Gastrocnemius medialis (tissue), 4 donors: ENCODE results near the gene ALDH1A2. TPM values are rescaled to one million over a fixed set of nuclear protein-coding genes. Genes with fewer than 3 reads are reported as not detected.

Experiments used
- ATAC-seq, 2 donors: fragments of 150-250 bp; one replicate each; pipeline ENCODE4 v1.9.1; 2016
- DNase-seq, 2 donors: peaks; one replicate each; pipeline ENCODE4 v3.0.0-alpha.2; 2019
- H3K27ac ChIP-seq, 4 donors: fragments of 200-600 bp; sonication (generic); 1 replicate in 1 of 4; 2 replicates in 3 of 4; pipeline ENCODE4 v1.5.1; 2016 to 2018; ENCODE audit warnings: mild to moderate bottlenecking in 2 of 4, moderate library complexity in 1 of 4
- H3K27me3 ChIP-seq, 3 donors: fragments of 200-600 bp; sonication (generic) in 2 of 3; 1 replicate in 1 of 3; 2 replicates in 2 of 3; pipeline versions ENCODE4 v1.5.1 to v1.6.0; 2016 to 2019; ENCODE audit warnings: mild to moderate bottlenecking in 1 of 3, moderate library complexity in 1 of 3
- H3K36me3 ChIP-seq, 2 donors: fragments of 200-600 bp; sonication (generic) in 1 of 2; one replicate each; pipeline ENCODE4 v1.5.1; 2017 to 2018
- H3K4me1 ChIP-seq, 2 donors: fragments of 200-600 bp; sonication (generic) in 1 of 2; one replicate each; pipeline ENCODE4 v1.5.1; 2016 to 2017; ENCODE audit warnings: mild to moderate bottlenecking in 2 of 2
- H3K4me3 ChIP-seq, 4 donors: fragments of 200-600 bp; sonication (generic) in 3 of 4; 1 replicate in 1 of 4; 2 replicates in 3 of 4; pipeline ENCODE4 v1.5.1; 2016 to 2019; ENCODE audit warnings: mild to moderate bottlenecking in 2 of 4
- H3K9me3 ChIP-seq, 3 donors: fragments of 200-600 bp; sonication (generic) in 2 of 3; 1 replicate in 1 of 3; 2 replicates in 2 of 3; pipeline ENCODE4 v1.5.1; 2016 to 2019
- POLR2A ChIP-seq, 2 donors: fragments of 450-650 bp; IDR thresholded peaks; one replicate each; pipeline ENCODE4 v1.6.1; 2017; ENCODE audit warnings: antibody characterized with exemption in 2 of 2, mild to moderate bottlenecking in 2 of 2, moderate library complexity in 2 of 2
- in situ Hi-C, 4 donors: fragments of 200-750 bp; cut with MboI; loops; one replicate each; pipeline versions ENCODE4 v1.15.0 to v1.8.0; 2017; ENCODE audit warnings: low sequenced_read_pairs in 4 of 4
- intact Hi-C: fragments of 100-400 bp; cut with DNase I; formaldehyde crosslinking; loops from one replicate; pipeline ENCODE4 v1.15.1; 2023; ENCODE audit warnings: low total_unique reads
- total RNA-seq, 4 donors: library from RNA; depleted of rRNA; stranded (reverse); fragments of >200 nt; gene quantifications; one replicate each; pipeline versions ENCODE4 v1.1.0 to v1.2.3, GENCODE V29; 2016
- TF ChIP-seq, protein P1 (sequence below), 5 experiments: fragments of 450-650 bp in 3 of 5; fragments of 200-600 bp in 2 of 5; sonication (generic) in 2 of 5; IDR thresholded peaks in 4 of 5; conservative IDR thresholded peaks in 1 of 5; 1 replicate in 4 of 5; 2 replicates in 1 of 5; pipeline ENCODE4 v1.5.1; 2016 to 2019; ENCODE audit warnings: antibody characterized with exemption in 5 of 5, mild to moderate bottlenecking in 3 of 5, moderate library complexity in 3 of 5

ALDH1A2 gene
- total RNA-seq, 4 donors from 2014 or later, result 3.5 to 26.7 (median 5.8) TPM

- Histone ChIP-seq H3K27ac (no peak overlapping the region), H3K36me3 (no peaks in the 10 kb centered on the region), H3K27me3 (no peaks in the 10 kb centered on the region), H3K9me3 (no peaks in the 10 kb centered on the region), H3K4me1 (no peaks in the 10 kb centered on the region), H3K4me3 (no peak overlapping the region)
- DNase-seq, result no peak
- intact Hi-C loops (no loop called here), in situ Hi-C loops (loop anchor here in 1 of 4 donors (25.0 kb wide), 1 partner anchor 147 kb away; no protein-coding TSS in a partner anchor)
- no peak for ATAC-seq
- TF ChIP-seq, protein P1, sequence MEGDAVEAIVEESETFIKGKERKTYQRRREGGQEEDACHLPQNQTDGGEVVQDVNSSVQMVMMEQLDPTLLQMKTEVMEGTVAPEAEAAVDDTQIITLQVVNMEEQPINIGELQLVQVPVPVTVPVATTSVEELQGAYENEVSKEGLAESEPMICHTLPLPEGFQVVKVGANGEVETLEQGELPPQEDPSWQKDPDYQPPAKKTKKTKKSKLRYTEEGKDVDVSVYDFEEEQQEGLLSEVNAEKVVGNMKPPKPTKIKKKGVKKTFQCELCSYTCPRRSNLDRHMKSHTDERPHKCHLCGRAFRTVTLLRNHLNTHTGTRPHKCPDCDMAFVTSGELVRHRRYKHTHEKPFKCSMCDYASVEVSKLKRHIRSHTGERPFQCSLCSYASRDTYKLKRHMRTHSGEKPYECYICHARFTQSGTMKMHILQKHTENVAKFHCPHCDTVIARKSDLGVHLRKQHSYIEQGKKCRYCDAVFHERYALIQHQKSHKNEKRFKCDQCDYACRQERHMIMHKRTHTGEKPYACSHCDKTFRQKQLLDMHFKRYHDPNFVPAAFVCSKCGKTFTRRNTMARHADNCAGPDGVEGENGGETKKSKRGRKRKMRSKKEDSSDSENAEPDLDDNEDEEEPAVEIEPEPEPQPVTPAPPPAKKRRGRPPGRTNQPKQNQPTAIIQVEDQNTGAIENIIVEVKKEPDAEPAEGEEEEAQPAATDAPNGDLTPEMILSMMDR (IDR thresholded peaks at IDR 0.05 in 4 of 5, conservative IDR thresholded peaks at IDR 0.05 in 1 of 5), result no peak
- TF ChIP-seq POLR2A (IDR thresholded peaks at IDR 0.05), result no peak
Observed at GRCh38 chr15:58040150-58040549, 25.4 kb downstream of the ALDH1A2 start.

DNA sequence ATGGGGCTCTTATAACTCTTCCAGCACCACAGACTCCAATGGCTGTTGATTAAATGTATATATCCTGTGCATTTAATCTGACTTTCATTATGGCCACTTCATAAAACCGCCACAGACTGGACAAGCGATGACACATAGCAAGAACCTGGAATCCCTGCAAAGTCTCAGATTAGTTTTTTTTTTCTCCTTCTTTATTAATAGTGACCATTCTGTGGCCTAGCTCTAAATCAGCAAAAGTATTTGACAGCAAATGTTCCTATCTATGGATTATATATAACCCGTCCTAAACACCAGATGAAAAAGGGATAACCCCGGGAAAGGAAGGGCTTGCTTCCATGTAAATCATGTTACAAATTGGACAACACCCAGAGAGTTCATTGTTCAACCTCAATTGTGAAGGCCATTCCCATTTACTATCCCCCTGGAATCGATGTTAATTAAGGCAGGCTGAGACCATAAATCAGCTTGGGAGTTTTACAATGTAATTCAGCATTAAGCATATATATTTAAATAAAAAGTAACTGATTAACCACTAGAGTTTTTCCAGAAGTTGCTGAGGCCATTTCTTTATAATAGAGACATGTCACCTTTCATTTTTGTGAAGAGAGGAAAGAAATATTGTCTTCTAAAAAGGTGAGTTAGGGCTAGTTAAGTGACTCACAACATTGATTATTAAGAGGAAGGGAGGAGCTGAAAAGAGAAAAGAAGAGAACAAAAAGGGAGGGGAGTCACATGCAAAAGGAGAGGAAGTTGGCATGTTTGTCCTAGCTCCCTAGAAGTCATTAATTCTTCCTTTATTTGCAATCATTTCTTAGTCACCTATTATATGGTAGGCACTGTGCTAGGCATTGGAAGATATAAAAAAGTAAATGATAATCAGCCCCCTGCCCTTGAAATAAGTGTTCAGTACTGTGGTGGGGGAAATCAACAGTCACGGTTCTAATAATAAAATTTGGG is 26.2 kb downstream of the ALDH1A2 start:
- Histone ChIP-seq H3K9me3 (no peaks in the 10 kb centered on the region), H3K4me1 (no peaks in the 10 kb centered on the region), H3K4me3 (no peak overlapping the region), H3K27me3 (no peaks in the 10 kb centered on the region), H3K36me3 (no peaks in the 10 kb centered on the region), H3K27ac (no peak overlapping the region)
- DNase-seq (no peak), ATAC-seq (no peak)
- intact Hi-C loops (no loop called here), in situ Hi-C loops (loop anchor here in 1 of 4 donors (25.0 kb wide), 1 partner anchor 148 kb away; no protein-coding TSS in a partner anchor)
- TF ChIP-seq, protein P1 (IDR thresholded peaks at IDR 0.05 in 4 of 5, conservative IDR thresholded peaks at IDR 0.05 in 1 of 5), result no peak
- no peak for TF ChIP-seq POLR2A (IDR thresholded peaks at IDR 0.05)

GRCh38 chr15:58038426-58039078 is 27.0 kb downstream of the ALDH1A2 start:
- Histone ChIP-seq H3K4me1 (no peaks in the 10 kb centered on the region), H3K4me3 (no peak overlapping the region), H3K27ac (no peak overlapping the region), H3K9me3 (no peaks in the 10 kb centered on the region), H3K27me3 (no peaks in the 10 kb centered on the region), H3K36me3 (no peaks in the 10 kb centered on the region)
- in situ Hi-C loops, result loop anchor here in 1 of 4 donors (25.0 kb wide), 1 partner anchor 149 kb away; no protein-coding TSS in a partner anchor
- ATAC-seq (no peak), DNase-seq (no peak)
- intact Hi-C loops, result no loop called here
- TF ChIP-seq, protein P1 (IDR thresholded peaks at IDR 0.05 in 4 of 5, conservative IDR thresholded peaks at IDR 0.05 in 1 of 5), result no peak
- no peak for TF ChIP-seq POLR2A (IDR thresholded peaks at IDR 0.05)

GRCh38 chr15:58037723-58038301 is 27.7 kb downstream of the ALDH1A2 start:
- in situ Hi-C loops (loop anchor here in 1 of 4 donors (25.0 kb wide), 1 partner anchor 149 kb away; no protein-coding TSS in a partner anchor), intact Hi-C loops (no loop called here)
- no peak for ATAC-seq
- no peak for TF ChIP-seq POLR2A (IDR thresholded peaks at IDR 0.05)
- TF ChIP-seq, protein P1 (IDR thresholded peaks at IDR 0.05 in 4 of 5, conservative IDR thresholded peaks at IDR 0.05 in 1 of 5), result no peak
- Histone ChIP-seq H3K4me3 (no peak overlapping the region), H3K9me3 (no peaks in the 10 kb centered on the region), H3K27me3 (no peaks in the 10 kb centered on the region), H3K36me3 (no peaks in the 10 kb centered on the region), H3K27ac (no peak overlapping the region), H3K4me1 (no peaks in the 10 kb centered on the region)
- no peak for DNase-seq
